PC-3 (cell line): Measurements from ENCODE around the gene CXorf66. TPM values are rescaled to one million over a fixed set of nuclear protein-coding genes. Genes with fewer than 3 reads are reported as not detected.

Experiments used
- ATAC-seq: fragments of 200-7000 bp; cut with Tn5 transposase; 2 replicates; pipeline ENCODE4 v1.9.1; 2020; ENCODE audit warnings: mild to moderate bottlenecking, moderate library complexity
- BruUV-seq: library from RNA; stranded (reverse); fragments of 400-500 nt; replicated peaks from 2 replicates; lab custom pipeline; 2021; lab: Mats Ljungman, UMichigan
- CTCF ChIA-PET: fragments of 300-600 bp; sonication (Branson Sonifier 250); formaldehyde crosslinking; loops from one replicate; lab custom pipeline; 2022; ENCODE audit warnings: antibody characterized with exemption; lab: Charles Lee
- POLR2A ChIA-PET: fragments of 300-600 bp; sonication (Branson Sonifier 250); formaldehyde crosslinking; loops from one replicate; lab custom pipeline; 2022; ENCODE audit warnings: antibody characterized with exemption; ENCODE audit not compliant: unreplicated experiment; lab: Charles Lee
- DNase-seq: peaks from one replicate; pipeline ENCODE4 v3.0.0-alpha.2; 2015
- H2AFZ ChIP-seq: fragments of 300-600 bp; sonication (generic); 2 replicates; pipeline ENCODE4 v1.6.0; 2016; ENCODE audit warnings: antibody characterized with exemption, low read length
- H3F3A ChIP-seq: fragments of 300-600 bp; sonication (generic); one replicate; pipeline ENCODE4 v1.6.0; 2017; ENCODE audit warnings: antibody characterized with exemption, low read length, control low read depth, mild to moderate bottlenecking; ENCODE audit not compliant: unreplicated experiment
- H3K27ac ChIP-seq: fragments of 300-600 bp; sonication (generic); 2 replicates; pipeline ENCODE4 v1.5.1; 2016; ENCODE audit warnings: mild to moderate bottlenecking, low read length
- H3K27me3 ChIP-seq: fragments of 300-600 bp; sonication (generic); 2 replicates; pipeline ENCODE4 v1.6.1; 2016; ENCODE audit warnings: low read length, mixed read lengths
- H3K36me3 ChIP-seq: fragments of 300-600 bp; sonication (generic); 2 replicates; pipeline ENCODE4 v1.6.1; 2016; ENCODE audit warnings: low read depth, mixed run types, low read length, mixed read lengths
- H3K4me1 ChIP-seq: fragments of 300-600 bp; sonication (generic); 2 replicates; pipeline ENCODE4 v1.5.1; 2016; ENCODE audit warnings: low read length; ENCODE audit not compliant: insufficient read depth
- H3K4me2 ChIP-seq: fragments of 300-600 bp; sonication (generic); 2 replicates; pipeline ENCODE4 v1.6.0; 2016; ENCODE audit warnings: low read length
- H3K4me3 ChIP-seq: fragments of 300-600 bp; sonication (generic); 2 replicates; pipeline ENCODE4 v1.5.1; 2016; ENCODE audit warnings: mild to moderate bottlenecking, low read length, mixed read lengths
- H3K79me2 ChIP-seq: fragments of 300-600 bp; sonication (generic); 2 replicates; pipeline ENCODE4 v1.6.1; 2017; ENCODE audit warnings: low read length, mixed read lengths
- H3K9ac ChIP-seq: fragments of 300-600 bp; sonication (generic); 2 replicates; pipeline ENCODE4 v1.6.0; 2016; ENCODE audit warnings: mild to moderate bottlenecking, low read length
- H3K9me2 ChIP-seq: fragments of 300-600 bp; sonication (generic); replicated peaks from 2 replicates; pipeline ENCODE4 v1.6.1; 2016; ENCODE audit warnings: mixed run types, low read length, mixed read lengths
- H3K9me3 ChIP-seq: fragments of 300-600 bp; sonication (generic); 2 replicates; pipeline ENCODE4 v1.6.1; 2016; ENCODE audit warnings: low read length, mixed read lengths
- H4K20me1 ChIP-seq: fragments of 300-600 bp; sonication (generic); 2 replicates; pipeline ENCODE4 v1.6.1; 2016; ENCODE audit warnings: low read length, mixed read lengths
- EZH2 ChIP-seq: fragments of 300-600 bp; sonication (generic); IDR thresholded peaks from one replicate; pipeline ENCODE4 v1.6.1; 2017; ENCODE audit warnings: antibody characterized with exemption, mild to moderate bottlenecking, low read length; ENCODE audit not compliant: unreplicated experiment
- EZH2phosphoT487 ChIP-seq: fragments of 300-600 bp; sonication (generic); IDR thresholded peaks from 2 replicates; pipeline ENCODE4 v1.6.1; 2018; ENCODE audit warnings: mild to moderate bottlenecking, antibody characterized with exemption, low read length, borderline replicate concordance
- intact Hi-C: fragments of 100-400 bp; cut with micrococcal nuclease; formaldehyde crosslinking; loops from 2 replicates; pipeline ENCODE4 v1.9.0; 2023
- total RNA-seq: library from RNA; depleted of rRNA; stranded (reverse); fragments of >200 nt; gene quantifications from 2 replicates; pipeline ENCODE4 v1.2.3, GENCODE V29; 2014
- TF ChIP-seq, protein P1 (sequence below): fragments of 300-600 bp; sonication (generic); conservative IDR thresholded peaks from 2 replicates; pipeline ENCODE4 v1.5.1; 2017; ENCODE audit warnings: antibody characterized with exemption, low read depth, mild to moderate bottlenecking, low read length

Gene CXorf66
- total RNA-seq, 1 experiment from 2014 or later, result not detected

DNA sequence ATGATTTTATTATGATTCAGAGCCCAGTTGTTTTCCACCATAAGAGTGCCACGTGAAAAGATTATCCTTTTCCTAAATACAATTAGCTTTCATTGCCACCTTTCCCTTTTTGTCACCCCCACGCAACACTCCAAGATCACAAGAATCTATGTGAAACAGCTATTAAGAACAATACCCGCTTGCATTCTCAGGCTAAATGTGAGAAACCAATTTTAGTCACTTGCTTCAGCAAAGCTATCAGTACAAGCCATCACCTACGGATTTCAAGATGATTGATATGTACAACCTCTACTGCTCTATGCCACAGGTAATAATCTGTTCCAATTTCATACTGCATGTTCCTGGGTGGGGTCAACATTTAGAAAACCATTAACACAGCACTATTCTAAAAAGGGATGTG lies 34.9 kb downstream of the CXorf66 start:
- BruUV-seq, result no TSS peak
- peaks cover 15% of the 10 kb centered on the region for H3K4me1 ChIP-seq
- POLR2A ChIA-PET, result no interaction called here

DNA sequence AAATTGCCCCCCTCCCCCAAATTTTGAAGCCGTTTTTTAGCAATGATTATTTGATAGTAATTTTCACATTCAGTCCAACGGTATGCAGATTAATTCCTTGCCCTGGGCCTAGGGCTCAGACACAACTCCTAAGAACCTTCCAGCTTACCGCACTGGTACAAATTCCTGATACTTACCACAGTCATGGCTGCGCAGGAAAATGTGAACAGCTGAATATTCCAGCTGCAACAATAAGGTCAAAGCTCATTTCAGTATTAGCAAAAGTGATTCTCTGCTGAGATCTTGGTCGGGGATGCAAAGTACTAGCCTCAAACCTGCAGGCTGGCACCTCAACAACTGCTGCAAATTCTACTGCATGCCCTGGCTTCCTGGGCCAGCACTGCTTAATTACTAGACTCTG lies 35.4 kb downstream of the CXorf66 start:
- Histone ChIP-seq H3K36me3 (no peaks in the 10 kb centered on the region), H2AFZ (no peak overlapping the region), H3K9me3 (no peaks in the 10 kb centered on the region), H4K20me1 (no peaks in the 10 kb centered on the region), H3K27me3 (no peaks in the 10 kb centered on the region), H3K9me2 (no peaks in the 10 kb centered on the region), H3K9ac (no peak overlapping the region), H3F3A (no peaks in the 10 kb centered on the region), H3K4me2 (peak overlapping the region; percentile 93), H3K27ac (no peak overlapping the region), H3K4me3 (peak overlapping the region; percentile 89; the same call in 1 of the 2 replicates), H3K79me2 (peaks cover 66% of the 10 kb centered on the region), H3K4me1 (peaks cover 15% of the 10 kb centered on the region)
- POLR2A ChIA-PET, result no interaction called here
- no TSS peak for BruUV-seq
- DNase-seq, result no peak
- intact Hi-C loops, result no loop called here
- CTCF ChIA-PET, result no interaction called here
- TF ChIP-seq, protein P1, sequence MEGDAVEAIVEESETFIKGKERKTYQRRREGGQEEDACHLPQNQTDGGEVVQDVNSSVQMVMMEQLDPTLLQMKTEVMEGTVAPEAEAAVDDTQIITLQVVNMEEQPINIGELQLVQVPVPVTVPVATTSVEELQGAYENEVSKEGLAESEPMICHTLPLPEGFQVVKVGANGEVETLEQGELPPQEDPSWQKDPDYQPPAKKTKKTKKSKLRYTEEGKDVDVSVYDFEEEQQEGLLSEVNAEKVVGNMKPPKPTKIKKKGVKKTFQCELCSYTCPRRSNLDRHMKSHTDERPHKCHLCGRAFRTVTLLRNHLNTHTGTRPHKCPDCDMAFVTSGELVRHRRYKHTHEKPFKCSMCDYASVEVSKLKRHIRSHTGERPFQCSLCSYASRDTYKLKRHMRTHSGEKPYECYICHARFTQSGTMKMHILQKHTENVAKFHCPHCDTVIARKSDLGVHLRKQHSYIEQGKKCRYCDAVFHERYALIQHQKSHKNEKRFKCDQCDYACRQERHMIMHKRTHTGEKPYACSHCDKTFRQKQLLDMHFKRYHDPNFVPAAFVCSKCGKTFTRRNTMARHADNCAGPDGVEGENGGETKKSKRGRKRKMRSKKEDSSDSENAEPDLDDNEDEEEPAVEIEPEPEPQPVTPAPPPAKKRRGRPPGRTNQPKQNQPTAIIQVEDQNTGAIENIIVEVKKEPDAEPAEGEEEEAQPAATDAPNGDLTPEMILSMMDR, result no peak
- TF ChIP-seq EZH2phosphoT487 (no peak), EZH2 (no peak)
- no peak for ATAC-seq

More for the DNA sequence above, 34.9 kb downstream of the CXorf66 start:
- Histone ChIP-seq H3F3A (no peaks in the 10 kb centered on the region), H3K9me3 (no peaks in the 10 kb centered on the region), H3K36me3 (no peaks in the 10 kb centered on the region), H3K4me2 (peak overlapping the region; percentile 93), H4K20me1 (no peaks in the 10 kb centered on the region), H3K9ac (peak overlapping the region; percentile 80; the same call in 1 of the 2 replicates), H2AFZ (peak overlapping the region; percentile 78), H3K9me2 (no peaks in the 10 kb centered on the region), H3K79me2 (peaks cover 62% of the 10 kb centered on the region), H3K4me3 (peak overlapping the region; percentile 89), H3K27ac (no peak overlapping the region), H3K27me3 (no peaks in the 10 kb centered on the region)
- no peak for DNase-seq
- intact Hi-C loops, result no loop called here
- CTCF ChIA-PET, result no interaction called here
- TF ChIP-seq, protein P1, result no peak
- no peak for TF ChIP-seq EZH2
- no peak for TF ChIP-seq EZH2phosphoT487
- ATAC-seq, result no peak

DNA sequence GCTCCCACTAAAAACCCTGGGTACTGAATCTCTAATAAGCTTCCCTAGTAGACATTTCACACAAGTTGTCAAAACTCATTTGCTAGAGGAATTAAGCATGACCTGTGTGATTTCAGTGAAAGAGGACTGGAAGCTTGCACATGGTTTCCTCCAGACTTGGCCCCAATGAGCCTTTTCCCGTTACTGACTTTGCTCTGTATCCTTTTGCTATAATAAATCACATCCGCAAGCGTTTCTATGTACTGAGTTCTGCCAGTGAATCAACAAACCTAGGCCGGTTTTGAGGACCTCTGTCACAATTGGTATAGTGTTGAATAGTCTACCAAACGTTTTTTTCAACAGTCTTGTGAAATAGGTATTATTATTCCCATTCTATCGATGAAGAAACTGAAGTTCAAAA lies 40.6 kb downstream of the CXorf66 start:
- no peak overlapping the region for H3K27ac ChIP-seq
- no peaks in the 10 kb centered on the region for H3K9me2 ChIP-seq
- TF ChIP-seq EZH2, result no peak
- TF ChIP-seq, protein P1, result no peak
- H3K4me2 ChIP-seq, result no peak overlapping the region
- H3K4me3 ChIP-seq, result no peak overlapping the region
- no peaks in the 10 kb centered on the region for H3K36me3 ChIP-seq
- no TSS peak for BruUV-seq
- ChIA-PET POLR2A (no interaction called here), CTCF (no interaction called here)
- H3F3A ChIP-seq, result no peaks in the 10 kb centered on the region
- H2AFZ ChIP-seq, result no peak overlapping the region
- no peaks in the 10 kb centered on the region for H3K27me3 ChIP-seq
- no peak for DNase-seq
- H3K4me1 ChIP-seq, result peaks cover 6% of the 10 kb centered on the region
- no peak for ATAC-seq
- peaks cover 62% of the 10 kb centered on the region for H3K79me2 ChIP-seq
- H3K9me3 ChIP-seq, result no peaks in the 10 kb centered on the region
- H4K20me1 ChIP-seq, result no peaks in the 10 kb centered on the region
- no peak overlapping the region for H3K9ac ChIP-seq
- intact Hi-C loops, result no loop called here
